GM19351 (cell line): ENCODE measurements around the gene DDX28.

Experiments used
- ATAC-seq: cut with Tn5 transposase; IDR thresholded peaks from one replicate; pipeline ENCODE4 v1.9.1; 2021; ENCODE audit warnings: mild to moderate bottlenecking, moderate library complexity; ENCODE audit not compliant: unreplicated experiment

The DDX28 gene, protein sequence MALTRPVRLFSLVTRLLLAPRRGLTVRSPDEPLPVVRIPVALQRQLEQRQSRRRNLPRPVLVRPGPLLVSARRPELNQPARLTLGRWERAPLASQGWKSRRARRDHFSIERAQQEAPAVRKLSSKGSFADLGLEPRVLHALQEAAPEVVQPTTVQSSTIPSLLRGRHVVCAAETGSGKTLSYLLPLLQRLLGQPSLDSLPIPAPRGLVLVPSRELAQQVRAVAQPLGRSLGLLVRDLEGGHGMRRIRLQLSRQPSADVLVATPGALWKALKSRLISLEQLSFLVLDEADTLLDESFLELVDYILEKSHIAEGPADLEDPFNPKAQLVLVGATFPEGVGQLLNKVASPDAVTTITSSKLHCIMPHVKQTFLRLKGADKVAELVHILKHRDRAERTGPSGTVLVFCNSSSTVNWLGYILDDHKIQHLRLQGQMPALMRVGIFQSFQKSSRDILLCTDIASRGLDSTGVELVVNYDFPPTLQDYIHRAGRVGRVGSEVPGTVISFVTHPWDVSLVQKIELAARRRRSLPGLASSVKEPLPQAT

DNA sequence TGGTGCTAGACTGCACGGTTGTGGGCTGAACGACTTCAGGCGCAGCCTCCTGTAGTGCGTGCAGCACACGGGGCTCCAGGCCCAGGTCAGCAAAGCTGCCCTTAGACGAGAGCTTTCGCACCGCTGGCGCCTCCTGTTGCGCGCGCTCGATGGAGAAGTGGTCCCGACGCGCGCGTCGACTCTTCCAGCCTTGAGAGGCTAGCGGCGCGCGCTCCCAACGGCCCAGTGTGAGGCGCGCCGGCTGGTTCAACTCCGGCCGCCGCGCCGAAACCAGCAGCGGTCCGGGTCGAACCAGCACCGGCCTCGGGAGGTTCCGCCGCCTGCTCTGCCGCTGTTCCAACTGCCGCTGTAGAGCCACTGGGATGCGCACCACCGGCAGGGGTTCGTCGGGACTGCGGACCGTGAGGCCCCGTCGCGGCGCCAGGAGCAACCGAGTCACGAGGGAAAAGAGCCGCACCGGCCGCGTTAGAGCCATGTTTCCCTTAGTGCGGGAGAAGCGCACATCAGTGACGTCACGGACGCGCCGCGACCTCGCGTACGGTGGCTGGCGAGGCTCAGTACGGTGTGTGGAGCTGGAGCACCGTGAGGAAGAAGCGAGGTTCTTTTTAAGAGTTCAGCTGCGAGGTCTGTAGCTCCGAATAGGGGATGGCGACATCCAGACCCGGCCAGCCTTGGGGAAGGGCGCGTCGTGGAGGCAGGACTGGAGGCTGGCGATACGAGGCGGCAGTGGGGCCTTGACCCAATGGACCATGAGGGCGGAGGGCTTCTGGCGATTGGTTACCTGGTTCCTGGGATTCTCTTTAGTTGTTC lies at the start of gene DDX28, which contains the start of gene DUS2:
TSS of gene DDX28 (minus strand) at position 505 of the 810 bp plus-strand sequence. CDS start at position 475, 30 bp downstream.
TSS of gene DUS2 (plus strand) at position 557 of the 810 bp plus-strand sequence. CDS start 14,740 bp downstream, outside the sequence.
- ATAC-seq: peak; percentile 79

DNA sequence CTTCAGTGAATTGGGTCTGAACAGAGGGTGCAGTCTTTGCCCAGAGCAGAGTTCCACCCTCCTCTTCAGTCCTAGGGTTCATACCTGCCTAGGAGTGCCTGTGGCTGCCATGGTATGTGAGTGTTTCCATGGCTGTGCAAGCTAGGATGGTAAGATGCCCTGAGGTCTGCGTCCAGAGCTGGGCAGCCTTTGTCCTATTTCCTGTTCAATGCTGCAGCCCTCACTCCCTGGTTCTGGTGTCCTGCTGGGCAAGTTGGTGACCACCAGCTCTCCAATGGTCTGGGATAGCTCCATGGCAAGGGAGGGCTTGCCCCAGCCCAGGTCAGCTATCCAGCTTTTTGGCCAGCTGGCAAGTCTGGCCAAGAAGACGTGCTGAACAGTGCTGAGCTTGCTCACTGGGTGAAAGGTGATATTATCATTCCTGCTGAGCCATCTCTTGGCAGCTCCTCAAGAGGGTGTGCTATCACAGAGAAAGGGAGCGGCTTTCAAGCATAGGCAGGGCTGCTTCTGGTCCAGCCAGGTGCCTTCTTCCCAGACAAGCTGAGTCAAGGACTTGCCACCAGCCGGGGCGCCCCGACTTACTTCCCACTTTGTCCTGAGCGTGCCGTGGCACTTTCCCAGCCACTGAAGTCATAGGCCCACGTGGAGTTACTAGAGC lies 49.1 kb upstream of the DDX28 start:
- no peak for ATAC-seq

DNA sequence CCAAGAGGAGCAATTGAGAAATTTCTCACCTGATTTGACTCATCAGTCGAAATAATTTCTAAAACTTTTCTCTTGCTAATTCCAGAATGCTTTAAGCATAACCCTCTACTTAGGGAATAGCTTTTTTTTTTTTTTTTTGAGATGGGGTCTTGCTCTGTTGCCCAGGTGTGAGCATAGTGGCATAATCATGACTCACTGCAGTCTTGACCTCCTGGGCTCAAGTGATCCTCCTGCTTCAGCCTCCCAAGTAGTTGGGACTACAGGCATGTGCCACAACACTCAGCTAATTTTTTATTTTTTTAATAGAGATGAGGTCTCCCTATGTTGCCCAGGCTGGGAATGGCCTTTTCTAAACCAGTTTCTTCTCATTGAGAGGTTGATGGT lies 48.5 kb upstream of the DDX28 start:
- no peak for ATAC-seq

DNA sequence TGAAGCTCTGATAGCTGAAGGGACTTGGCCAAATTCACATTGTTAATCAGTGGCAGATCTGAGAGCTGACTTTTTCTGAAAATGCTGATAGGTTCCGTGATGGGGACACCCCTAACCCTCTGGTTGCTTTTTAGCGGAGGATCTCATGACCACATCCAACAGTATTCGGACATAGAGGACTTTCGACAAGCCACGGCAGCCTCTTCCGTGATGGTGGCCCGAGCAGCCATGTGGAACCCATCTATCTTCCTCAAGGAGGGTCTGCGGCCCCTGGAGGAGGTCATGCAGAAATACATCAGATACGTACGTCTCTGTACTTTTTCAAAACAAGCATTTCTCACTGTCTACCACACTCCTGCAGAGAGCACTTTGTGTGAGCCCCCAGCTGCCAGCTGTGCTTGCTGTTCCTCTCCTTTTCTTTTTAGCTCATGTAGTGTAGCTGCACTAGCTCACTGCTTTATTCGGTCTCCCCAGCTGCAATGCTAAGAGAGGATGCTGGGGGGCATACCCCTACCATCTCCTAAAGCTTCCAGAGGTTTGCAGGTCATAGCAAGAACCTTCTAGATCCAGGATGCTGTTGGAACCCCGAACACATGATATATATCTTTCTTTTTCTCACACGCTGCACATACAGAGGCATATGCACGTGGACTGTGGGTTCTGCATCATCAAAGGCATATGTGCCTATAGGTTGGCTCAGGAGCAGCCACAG lies 47.9 kb upstream of the DDX28 start:
- ATAC-seq: no peak

DNA sequence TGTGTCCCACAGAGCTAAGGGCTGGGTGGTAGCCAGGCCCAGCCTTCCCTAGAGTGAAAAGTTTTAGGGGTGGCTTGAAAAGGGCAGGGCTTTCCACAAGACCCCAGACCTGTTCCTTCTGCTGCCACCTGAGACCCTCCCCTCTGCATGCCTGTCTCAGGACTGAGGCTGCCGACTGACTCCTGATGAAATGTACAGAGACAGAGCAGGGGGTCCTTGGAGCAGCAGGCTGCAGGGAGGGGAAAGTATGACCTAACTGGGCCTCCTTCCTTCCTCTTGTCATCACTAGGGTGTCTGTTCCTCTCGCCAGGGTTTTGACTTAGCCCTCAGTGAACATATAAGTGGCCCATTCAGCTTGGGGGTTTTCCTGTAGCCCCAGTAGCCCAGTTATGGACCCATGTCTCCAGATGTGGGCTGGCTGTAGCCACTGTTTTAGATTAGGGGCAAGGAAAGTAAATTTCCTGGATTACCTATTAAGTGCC lies 47.3 kb upstream of the DDX28 start:
- no peak for ATAC-seq

DNA sequence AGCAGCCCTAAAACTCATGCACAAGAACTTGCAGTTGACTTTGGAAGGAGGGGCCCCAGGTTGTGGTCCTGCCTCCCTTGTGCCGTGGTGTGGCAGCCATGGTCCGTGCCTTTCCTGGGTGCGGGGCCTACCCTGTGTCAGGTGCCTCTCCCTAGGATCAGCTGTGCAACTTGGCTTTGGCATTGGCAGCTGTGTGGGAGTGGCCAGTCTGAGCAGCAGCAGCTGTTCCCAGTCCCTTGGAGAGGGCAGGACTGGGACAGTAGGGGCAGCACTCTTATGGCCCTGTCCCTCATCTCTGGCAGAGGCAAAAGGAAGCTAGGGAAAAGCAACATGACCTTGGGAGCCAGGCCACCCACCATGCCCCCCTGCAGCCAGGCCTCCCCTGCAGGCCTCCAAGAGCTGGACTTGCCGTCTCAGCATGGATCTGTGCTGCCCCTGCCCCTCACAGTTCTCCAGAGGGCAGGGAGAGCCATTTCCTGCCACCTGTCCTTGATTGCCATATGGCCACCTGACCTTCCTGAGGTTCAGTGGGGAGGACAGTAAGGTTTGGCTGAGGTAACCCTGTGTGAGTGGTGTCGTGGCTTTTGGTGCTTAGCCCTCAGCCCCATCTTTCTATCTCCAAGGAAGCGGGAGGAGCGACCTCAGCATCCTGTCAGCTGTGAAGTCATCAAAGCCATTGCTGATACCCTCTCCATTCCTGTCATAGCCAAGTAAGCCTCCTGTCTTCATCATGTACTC lies 46.6 kb upstream of the DDX28 start:
- no peak for ATAC-seq

DNA sequence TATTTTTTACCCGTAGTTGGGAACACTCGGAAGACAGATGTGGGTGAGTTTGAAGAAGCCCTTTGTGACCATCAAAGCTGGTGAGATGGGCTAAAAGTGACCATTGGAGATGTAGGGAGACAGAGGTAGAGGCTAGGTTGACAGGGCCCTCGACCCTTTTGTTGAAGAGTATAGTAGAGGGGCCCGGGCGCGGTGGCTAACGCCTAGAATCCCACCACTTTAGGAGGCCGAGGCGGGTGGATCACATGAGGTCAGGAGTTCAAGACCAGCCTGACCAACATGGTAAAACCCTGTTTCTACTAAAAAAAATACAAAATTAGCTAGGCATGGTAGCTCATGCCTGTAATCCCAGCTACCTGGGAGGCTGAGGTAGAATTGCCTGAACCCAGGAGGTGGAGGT lies 45.9 kb upstream of the DDX28 start:
- no peak for ATAC-seq

DNA sequence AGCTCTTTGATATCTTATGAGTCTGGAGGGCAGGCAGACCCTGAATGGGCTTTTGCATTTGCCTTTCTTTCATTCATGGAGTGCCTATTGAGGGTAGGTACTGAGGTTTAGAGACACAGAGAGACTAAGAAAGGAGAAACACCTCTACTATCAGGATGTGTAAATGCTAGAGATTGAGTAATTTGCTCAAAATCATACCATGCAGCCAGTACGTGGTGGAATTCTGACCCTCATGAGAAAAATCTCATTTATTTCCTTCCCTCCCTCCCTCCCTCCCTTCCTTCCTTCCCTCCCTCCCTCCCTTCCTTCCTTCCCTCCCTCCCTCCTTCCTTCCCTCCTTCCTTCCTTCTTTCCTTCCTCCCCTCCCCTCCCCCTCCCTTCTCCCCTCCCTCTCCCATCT lies 43.7 kb upstream of the DDX28 start:
- ATAC-seq: no peak

DNA sequence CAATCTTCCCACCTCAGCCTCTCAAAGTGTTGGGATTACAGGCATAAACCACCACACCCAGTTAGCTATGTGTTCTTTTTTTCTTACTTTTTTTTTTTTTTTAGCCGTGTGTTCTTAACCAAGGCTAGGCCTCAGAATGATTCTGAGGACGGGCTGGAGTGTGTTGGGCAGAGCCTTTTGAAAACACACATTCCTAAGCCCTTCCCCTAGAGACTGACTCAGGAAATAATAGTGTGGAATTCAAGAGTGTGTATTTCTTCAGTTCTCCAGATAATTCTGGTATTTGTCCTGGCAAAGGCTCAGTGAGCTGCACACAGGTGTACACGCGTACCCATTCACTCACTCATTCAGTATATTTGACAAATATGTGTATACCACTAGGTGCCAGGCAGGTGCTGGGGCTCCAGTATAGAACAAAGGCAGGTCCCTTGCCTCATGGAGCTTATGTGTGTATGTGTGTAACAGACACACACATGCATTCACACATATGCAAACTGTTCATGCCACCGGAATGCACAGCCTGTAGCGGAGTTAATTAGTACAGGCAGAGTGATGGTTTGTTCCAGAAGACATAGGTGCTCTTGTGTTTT lies 42.8 kb upstream of the DDX28 start:
- no peak for ATAC-seq

DNA sequence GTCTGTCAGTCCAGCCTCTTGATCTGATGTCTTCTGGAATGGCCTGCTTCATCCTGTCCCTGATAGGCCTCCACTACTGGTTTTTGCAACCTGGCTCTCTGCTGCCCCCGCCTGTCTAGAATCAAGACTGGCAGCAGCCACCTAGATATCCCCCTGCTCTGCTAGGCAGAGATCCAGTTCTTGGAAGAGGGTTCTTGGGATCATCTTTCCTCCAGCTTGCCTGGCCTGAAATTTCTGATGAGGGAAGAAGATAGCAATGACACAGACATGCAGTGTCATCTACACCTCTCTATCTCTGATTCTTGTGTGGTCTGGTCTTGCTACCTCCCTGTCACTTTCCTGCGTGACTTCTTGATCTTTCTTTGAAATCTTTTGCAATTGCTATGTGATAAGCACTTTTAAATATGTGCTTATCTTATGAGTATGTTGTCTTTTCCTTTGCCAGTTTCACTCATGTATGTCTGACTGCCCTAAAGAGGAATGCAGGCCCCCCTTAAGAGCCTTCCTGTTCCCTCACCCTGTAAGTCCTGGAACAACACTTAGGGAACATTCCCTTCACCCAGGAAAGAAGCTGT lies 41.8 kb upstream of the DDX28 start:
- ATAC-seq: no peak

DNA sequence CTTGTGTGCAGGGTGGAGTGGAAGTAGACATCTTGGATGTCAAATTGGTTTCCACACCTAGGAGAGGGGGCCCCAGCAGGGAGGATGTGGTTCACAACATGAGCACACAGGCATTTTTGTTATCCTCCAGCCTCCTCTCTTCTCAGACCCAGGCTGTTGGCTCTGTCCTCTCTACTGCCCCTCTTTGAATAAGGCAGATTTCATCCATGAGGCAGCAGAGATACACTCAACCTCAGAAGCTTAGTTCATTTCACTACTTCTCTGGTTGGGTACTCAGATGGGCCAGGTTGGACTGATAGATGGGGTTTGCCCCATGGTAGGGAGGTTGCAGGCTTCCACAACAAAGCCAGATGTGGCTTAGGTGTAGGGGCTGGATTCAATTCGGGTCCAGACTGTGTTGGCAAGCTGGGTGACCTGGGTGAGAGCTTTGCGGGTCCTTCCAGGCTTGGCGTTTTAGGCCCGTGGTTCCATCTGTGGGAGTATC lies 39.9 kb upstream of the DDX28 start:
- ATAC-seq: no peak

DNA sequence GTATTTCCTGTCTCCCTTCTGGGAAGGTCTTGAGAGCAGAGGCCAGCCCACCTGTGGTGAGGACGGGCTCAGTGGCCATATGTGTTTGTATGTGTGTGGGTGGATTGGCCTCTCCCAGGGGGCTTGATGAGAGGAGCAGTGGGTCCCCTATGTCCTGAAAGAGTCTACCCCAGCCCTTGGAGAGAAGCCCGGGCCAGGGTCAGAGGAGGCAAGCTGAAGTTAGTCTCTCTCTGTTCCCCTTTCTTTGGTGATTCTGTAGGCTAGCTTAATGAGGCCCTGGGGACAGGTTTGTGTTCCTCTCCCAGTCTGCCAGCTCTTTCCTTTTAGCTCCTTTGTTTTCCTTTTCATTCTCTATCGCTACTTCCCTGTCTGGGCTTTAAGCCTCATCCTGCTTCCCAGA lies 38.4 kb upstream of the DDX28 start:
- no peak for ATAC-seq

DNA sequence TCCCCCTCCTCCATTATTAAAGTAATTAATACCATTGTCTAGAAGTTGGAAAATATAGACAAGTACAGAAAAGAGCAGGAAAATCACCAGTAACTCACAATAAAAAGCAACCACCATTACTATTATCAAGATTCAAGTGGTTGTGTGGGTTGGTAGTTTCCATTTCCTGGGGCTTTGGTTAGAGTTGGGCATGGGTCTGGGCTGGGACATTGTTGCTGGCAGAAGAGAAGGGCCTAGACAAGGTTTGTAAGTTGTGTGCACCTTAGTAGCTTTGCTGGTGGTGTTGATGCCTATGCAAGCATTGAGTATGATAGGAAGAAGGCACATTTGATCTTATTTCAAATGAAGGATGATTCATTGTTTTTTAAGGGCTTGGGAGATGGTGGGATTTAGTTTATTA lies 36.8 kb upstream of the DDX28 start:
- ATAC-seq: no peak

DNA sequence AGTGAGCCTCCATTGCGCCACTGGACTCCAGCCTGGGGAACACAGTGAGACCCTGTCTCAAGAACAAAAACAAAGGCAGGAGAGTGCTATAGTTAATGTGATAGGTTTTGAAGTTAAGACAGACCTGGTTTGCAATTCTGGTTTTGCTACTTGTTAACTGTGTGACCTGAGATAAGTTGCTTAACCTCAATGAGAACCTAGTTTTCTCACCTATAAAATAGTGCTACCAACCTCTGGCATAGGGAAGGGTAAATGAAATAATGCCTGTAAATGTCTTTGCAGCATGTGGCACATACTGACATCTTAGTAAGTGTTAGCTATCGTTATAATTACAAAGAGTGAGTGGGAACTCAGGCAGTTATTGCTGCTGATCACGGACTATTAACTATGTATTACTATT lies 32.4 kb upstream of the DDX28 start:
- no peak for ATAC-seq

DNA sequence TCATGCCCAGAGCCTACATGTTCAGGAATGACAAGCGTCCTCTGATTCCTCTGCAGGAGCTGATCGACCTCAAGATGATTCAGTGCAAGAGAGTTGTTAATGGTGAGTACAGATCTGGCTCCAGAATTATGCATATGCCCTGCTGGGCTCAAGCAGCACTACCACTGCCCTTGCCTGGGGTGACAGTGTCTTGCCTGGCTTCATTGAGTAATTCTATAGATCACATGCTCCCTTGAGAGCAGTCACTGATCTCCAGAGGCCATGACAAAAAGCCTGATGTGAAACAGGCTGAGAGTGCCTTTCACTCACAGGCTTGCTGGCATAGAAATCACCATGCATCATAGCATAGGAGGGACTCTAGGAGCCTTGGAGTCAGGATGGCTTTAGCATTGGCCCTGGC lies 26.4 kb upstream of the DDX28 start:
- ATAC-seq: no peak

DNA sequence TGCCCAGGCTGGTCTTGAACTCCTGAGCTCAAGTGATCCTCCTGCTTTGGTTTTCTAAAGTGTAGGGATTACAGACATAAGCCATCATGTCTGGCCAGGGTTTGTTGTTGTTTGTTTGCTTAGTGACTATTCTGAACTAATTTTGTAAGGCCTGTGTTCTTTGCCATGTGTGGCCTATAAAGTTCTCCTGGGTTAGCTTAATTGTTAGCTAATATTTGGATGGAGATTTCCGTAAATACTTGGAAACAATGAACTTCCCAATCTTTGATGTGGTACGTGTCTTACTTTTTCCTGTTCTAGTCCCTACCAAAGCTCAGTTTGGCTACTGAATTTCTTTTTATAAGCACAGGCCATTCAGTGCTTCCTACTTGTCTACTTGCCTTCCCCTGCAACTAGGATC lies 25.0 kb upstream of the DDX28 start:
- no peak for ATAC-seq

DNA sequence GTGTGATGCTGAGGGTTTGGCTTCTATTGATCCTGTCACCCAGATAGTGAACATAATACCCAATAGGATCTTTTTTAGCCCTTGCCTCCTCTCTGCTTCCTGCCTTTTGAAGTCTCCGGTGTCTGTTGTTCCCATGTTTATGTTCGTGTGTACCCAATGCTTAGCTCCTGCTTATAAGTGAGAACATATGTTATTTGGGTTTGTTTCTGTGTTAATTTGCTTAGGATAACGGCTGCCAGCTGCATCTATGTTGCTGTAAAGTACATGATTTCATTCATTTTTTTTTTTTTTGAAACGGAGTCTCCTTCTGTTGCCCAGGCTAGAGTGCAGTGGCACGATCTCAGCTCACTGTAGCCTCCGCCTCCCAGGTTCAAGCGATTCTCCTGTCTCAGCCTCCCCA lies 23.1 kb upstream of the DDX28 start:
- ATAC-seq: no peak

DNA sequence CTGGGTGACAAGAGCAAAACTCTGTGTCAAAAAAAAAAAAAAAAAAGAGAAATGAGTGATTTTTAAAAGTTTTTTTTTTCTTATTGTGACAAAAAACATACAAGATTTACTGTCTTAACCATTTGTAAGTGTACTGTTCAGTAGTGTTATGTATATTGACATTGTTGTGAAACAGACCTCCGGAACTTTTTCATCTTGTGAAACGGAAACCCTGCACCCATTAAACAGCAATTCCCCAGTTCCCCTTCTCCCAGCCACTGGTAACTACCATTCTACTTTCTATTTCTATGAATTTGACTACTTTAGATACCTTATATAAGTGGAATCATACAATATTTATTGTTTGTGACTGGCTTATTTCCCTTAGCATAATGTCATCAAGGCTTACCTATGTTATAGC lies 18.8 kb upstream of the DDX28 start:
- ATAC-seq: no peak
